Measurements from ENCODE around the gene ARHGAP44.

GRCh38 chr17:12911239-12911638 is 121.9 kb downstream of the ARHGAP44 start:
- TF ChIP-seq NANOG (IDR thresholded peaks at IDR 0.05; ENCODE audit: borderline replicate concordance) = no peak
- TF ChIP-seq CTCF (conservative IDR thresholded peaks at IDR 0.05; ENCODE audit: low read depth in 2 of 2) = no peak
- no peak for TF ChIP-seq ETS1 (IDR thresholded peaks at IDR 0.05)
- TF ChIP-seq EZH2 (IDR thresholded peaks at IDR 0.05; ENCODE audit: low read depth, unreplicated experiment) = no peak
- no peak for TF ChIP-seq EZH2phosphoT487 (IDR thresholded peaks at IDR 0.05; ENCODE audit: unreplicated experiment)

Data from GM23338 (cell line).